Kidney (tissue), 14 donors: ENCODE data around the gene SEL1L. TPM values are rescaled to one million over a fixed set of nuclear protein-coding genes. Genes with fewer than 3 reads are reported as not detected.
"Not testable (repeated sequence)": the region's sequence is repeated elsewhere in the genome, so short reads cannot be mapped to it uniquely, and the experiment has no call there.

ENCODE experiments used
- DNase-seq, 5 donors: peaks; one replicate each; pipeline ENCODE4 v3.0.0-alpha.2; 2013 to 2020
- FAIRE-seq: peaks from 2 replicates; lab custom pipeline; 2012; peaks lifted over from hg19 to GRCh38; lab: Jason Lieb, UNC
- H3K27ac ChIP-seq, 2 donors: one replicate each; pipeline ENCODE4 v1.7.0; 2013; ENCODE audit warnings: low read depth in 2 of 2, low read length in 2 of 2, inconsistent platforms in 1 of 2
- H3K27me3 ChIP-seq: one replicate; pipeline ENCODE4 v1.7.1; 2013; ENCODE audit warnings: low read length, inconsistent platforms; ENCODE audit not compliant: control insufficient read depth, insufficient read depth
- H3K36me3 ChIP-seq, 3 donors: one replicate each; pipeline versions ENCODE4 v1.7.0 to v1.7.1; 2013; ENCODE audit warnings: low read length in 3 of 3, control low read depth in 1 of 3, inconsistent platforms in 1 of 3; ENCODE audit not compliant: insufficient read depth in 3 of 3, control insufficient read depth in 2 of 3
- H3K4me1 ChIP-seq, 3 donors: one replicate each; pipeline versions ENCODE4 v1.7.0 to v1.7.1; 2013; ENCODE audit warnings: low read length in 3 of 3, inconsistent platforms in 1 of 3, low read depth in 1 of 3; ENCODE audit not compliant: control insufficient read depth in 2 of 3, insufficient read depth in 2 of 3
- H3K4me3 ChIP-seq, 3 donors: one replicate each; pipeline versions ENCODE4 v1.7.0 to v1.8.1; 2013; ENCODE audit warnings: low read length in 3 of 3, control low read depth in 1 of 3, inconsistent platforms in 1 of 3
- H3K9ac ChIP-seq, 3 donors: one replicate each; pipeline versions ENCODE4 v1.7.0 to v1.7.1; 2013; ENCODE audit warnings: low read length in 3 of 3, control low read depth in 1 of 3, inconsistent platforms in 1 of 3
- H3K9me3 ChIP-seq, 3 donors: one replicate each; pipeline versions ENCODE4 v1.7.0 to v1.7.1; 2013; ENCODE audit warnings: low read length in 3 of 3, control low read depth in 1 of 3, inconsistent platforms in 1 of 3; ENCODE audit not compliant: control insufficient read depth in 2 of 3, insufficient read depth in 1 of 3
- CTCF ChIP-seq: IDR thresholded peaks from 3 replicates; pipeline ENCODE4 v1.5.1; 2012; ENCODE audit warnings: mild to moderate bottlenecking, moderate library complexity, borderline replicate concordance; ENCODE audit not compliant: insufficient read depth; ENCODE audit errors: extremely low read depth
- intact Hi-C: fragments of 100-400 bp; cut with DNase I; formaldehyde crosslinking; loops from one replicate; pipeline ENCODE4 v1.11.1; 2022
- polyA plus RNA-seq: library from polyadenylated mRNA; stranded (reverse); fragments of 350-450 nt; fragmentation: Illumina TruSeq; extraction: RNeasy Lipid Tissue Mini Kit (QIAGEN cat#74804); gene quantifications from one replicate; pipeline ENCODE4 v1.2.3, GENCODE V29; 2014; ENCODE audit warnings: low read depth, low replicate concordance; ENCODE audit not compliant: insufficient read depth
- total RNA-seq: library from RNA; stranded (reverse); fragmentation: NEBNext Ultra II Directional; extraction: Animal tissue kit (Norgen Biotek cat#: 25700); gene quantifications from one replicate; pipeline ENCODE4 v1.2.1, GENCODE V29; 2021
- donor health status: control.
- donor health status: control.
- donor health status: control.
- donor health status: control.
- donor health status: control.
- donor health status: DM: yes; HTN: yes; CAD: no.
- donor health status: Normal renal cell carcinoma (clear cell type).

SEL1L gene
- total and polyA plus RNA-seq, 2 donors from 2014 or later: 18.9 to 115 TPM

- Histone ChIP-seq H3K27me3 (no peaks in the 10 kb centered on the region), H3K4me3 (no peak overlapping the region), H3K4me1 (no peaks in the 10 kb centered on the region), H3K9ac (no peak overlapping the region), H3K36me3 (no peaks in the 10 kb centered on the region), H3K27ac (no peak overlapping the region), H3K9me3 (no peaks in the 10 kb centered on the region)
- DNase-seq: no peak
- TF ChIP-seq CTCF: no peak
- intact Hi-C loops: no loop called here
- FAIRE-seq: no peak
Measured at GRCh38 chr14:81465507-81466228, 68.0 kb downstream of the SEL1L start.

- intact Hi-C loops, H3K36me3 ChIP-seq, H3K4me1 ChIP-seq, FAIRE-seq, H3K27me3 ChIP-seq, DNase-seq, H3K27ac ChIP-seq, H3K9me3 ChIP-seq: not testable (repeated sequence)
- peak overlapping the region; percentile 66 to 93 (median 88) for H3K4me3 ChIP-seq
- H3K9ac ChIP-seq: peak overlapping the region in 2 of 3 donors; percentile 60 to 87
Measured at GRCh38 chr14:81465003-81465392, 68.7 kb downstream of the SEL1L start.

GRCh38 chr14:81464253-81465002, 69.2 kb downstream of the SEL1L start:
- H3K36me3 ChIP-seq: no peaks in the 10 kb centered on the region
- TF ChIP-seq CTCF: peak; percentile 95
- peak in 4 of 5 donors; percentile 61 to 88 (median 78) for DNase-seq
- no peak overlapping the region for H3K27ac ChIP-seq
- intact Hi-C loops: no loop called here
- H3K4me3 ChIP-seq: peak overlapping the region; percentile 66 to 93 (median 88)
- peak; percentile 25 for FAIRE-seq
- H3K4me1 ChIP-seq: peaks cover 0 to 4% (median 4%) of the 10 kb centered on the region in 3 donors
- H3K27me3 ChIP-seq: no peaks in the 10 kb centered on the region
- peak overlapping the region; percentile 60 to 87 (median 80) for H3K9ac ChIP-seq
- H3K9me3 ChIP-seq: no peaks in the 10 kb centered on the region

- H3K4me3 ChIP-seq, DNase-seq, H3K4me1 ChIP-seq, H3K27ac ChIP-seq, FAIRE-seq, intact Hi-C loops, H3K9me3 ChIP-seq, H3K9ac ChIP-seq, H3K36me3 ChIP-seq, H3K27me3 ChIP-seq: not testable (repeated sequence)
Measured at GRCh38 chr14:81462356-81462755, 71.3 kb downstream of the SEL1L start.
